K562 (cell line): ENCODE results near the gene AGPAT1. TPM values are rescaled to one million over a fixed set of nuclear protein-coding genes. Genes with fewer than 3 reads are reported as not detected.
A peak's percentile ranks its signal among the peaks of the same experiment; 100 is the strongest.
"Not testable (repeated sequence)": the region's sequence is repeated elsewhere in the genome, so short reads cannot be mapped to it uniquely, and the experiment has no call there.

Experiments
- ATAC-seq: fragments of 200-7000 bp; cut with Tn5 transposase; 3 replicates; pipeline ENCODE4 v1.9.1; 2020; ENCODE audit warnings: moderate library complexity
- BruUV-seq: library from RNA; stranded (reverse); fragments of 400-500 nt; replicated peaks from 2 replicates; lab custom pipeline; 2021; lab: Mats Ljungman, UMichigan
- CTCF ChIA-PET: fragments of 300-600 bp; formaldehyde crosslinking; extraction: SDS; loops from one replicate; lab custom pipeline; 2021; ENCODE audit warnings: low intra/inter-chr PET ratio; lab: Yijun Ruan, JAX
- POLR2A ChIA-PET: fragments of 300-600, 350-650 bp; sonication (Branson Sonifier 250); formaldehyde crosslinking; extraction: SDS; loops from one replicate; lab custom pipeline; 2021; ENCODE audit warnings: antibody characterized with exemption, inconsistent platforms; lab: Yijun Ruan, JAX
- DNase-seq, 4 experiments: peaks; one replicate each; pipeline versions ENCODE4 v3.0.0 to v3.0.0-alpha.2; 2011 to 2018; ENCODE audit warnings: low spot score in 3 of 4, mixed read lengths in 3 of 4; ENCODE audit errors: extremely low read depth in 1 of 4
- FAIRE-seq: peaks from 2 replicates; lab custom pipeline; 2011; peaks lifted over from hg19 to GRCh38; lab: Jason Lieb, UNC
- H2AFZ ChIP-seq: 2 replicates; pipeline ENCODE4 v1.6.0; 2011; ENCODE audit warnings: low read depth, low read length, control low read depth, inconsistent platforms
- H3K27ac ChIP-seq: fragments of 200-600 bp; 3 replicates; pipeline ENCODE4 v1.8.0; 2011; ENCODE audit warnings: low read depth, mild to moderate bottlenecking, control low read depth, inconsistent platforms, low read length, moderate library complexity, mixed read lengths; ENCODE audit errors: extremely low read depth
- H3K27me3 ChIP-seq, 2 experiments: fragments of 300-600 bp in 1 of 2; 2 replicates in 1 of 2; 3 replicates in 1 of 2; pipeline versions ENCODE4 v1.6.0 to v1.8.0; 2011; ENCODE audit warnings: inconsistent platforms in 2 of 2, low read length in 2 of 2, mild to moderate bottlenecking in 1 of 2, mixed read lengths in 1 of 2, moderate library complexity in 1 of 2; ENCODE audit not compliant: control insufficient read depth in 2 of 2, insufficient read depth in 2 of 2
- H3K36me3 ChIP-seq: fragments of 300-600 bp; 3 replicates; pipeline ENCODE4 v1.8.0; 2011; ENCODE audit warnings: mild to moderate bottlenecking, low read length, inconsistent platforms; ENCODE audit not compliant: control insufficient read depth, insufficient read depth
- H3K4me1 ChIP-seq, 2 experiments: fragments of 200-600 bp in 1 of 2; replicated peaks in 1 of 2; 2 replicates in 1 of 2; 3 replicates in 1 of 2; pipeline versions ENCODE4 v1.5.1 to v1.8.0; 2011; ENCODE audit warnings: inconsistent platforms in 2 of 2, low read length in 2 of 2, mild to moderate bottlenecking in 1 of 2, mixed read lengths in 1 of 2, moderate library complexity in 1 of 2; ENCODE audit not compliant: control insufficient read depth in 2 of 2, insufficient read depth in 2 of 2
- H3K4me2 ChIP-seq: 2 replicates; pipeline ENCODE4 v1.6.1; 2011; ENCODE audit warnings: low read length, control low read depth, inconsistent platforms, mixed read lengths; ENCODE audit not compliant: insufficient read depth
- H3K4me3 ChIP-seq: fragments of 200-600 bp; sonication (generic), shearing (Covaris generic); 2 replicates; pipeline ENCODE4 v1.5.1; 2016; ENCODE audit warnings: control low read depth, inconsistent platforms
- H3K79me2 ChIP-seq: fragments of 200-600 bp; 3 replicates; pipeline ENCODE4 v1.8.0; 2011; ENCODE audit warnings: low read length, inconsistent platforms; ENCODE audit not compliant: control insufficient read depth, insufficient read depth
- H3K9ac ChIP-seq, 2 experiments: 2 replicates each; pipeline versions ENCODE4 v1.6.0 to v1.6.1; 2011; ENCODE audit warnings: low read depth in 2 of 2, low read length in 2 of 2, control low read depth in 1 of 2, inconsistent platforms in 1 of 2, mild to moderate bottlenecking in 1 of 2, mixed read lengths in 1 of 2; ENCODE audit not compliant: insufficient read depth in 1 of 2
- H3K9me1 ChIP-seq: one replicate; pipeline ENCODE4 v1.6.0; 2011; ENCODE audit warnings: inconsistent platforms, mild to moderate bottlenecking, low read length, moderate library complexity; ENCODE audit not compliant: control insufficient read depth, insufficient read depth
- H3K9me3 ChIP-seq: replicated peaks from 2 replicates; pipeline ENCODE4 v1.5.1; 2011; ENCODE audit warnings: low read depth, low read length, inconsistent platforms; ENCODE audit not compliant: control insufficient read depth, insufficient read depth
- H4K20me1 ChIP-seq: replicated peaks from 2 replicates; pipeline ENCODE4 v1.6.1; 2011; ENCODE audit warnings: low read length, inconsistent platforms, mixed read lengths; ENCODE audit not compliant: control insufficient read depth, insufficient read depth
- ARHGAP35 ChIP-seq: fragments of 450-650 bp; IDR thresholded peaks from 2 replicates; pipeline ENCODE4 v1.6.1; 2018; ENCODE audit not compliant: partially characterized antibody
- EGR1 ChIP-seq: fragments of 450-650 bp; conservative IDR thresholded peaks from 2 replicates; pipeline ENCODE4 v1.6.1; 2017; ENCODE audit warnings: mild to moderate bottlenecking
- EP300 ChIP-seq: IDR thresholded peaks from 2 replicates; pipeline ENCODE4 v1.6.1; 2012; ENCODE audit warnings: low read length, improper control_type of control experiment
- HDAC1 ChIP-seq, 2 experiments: fragments of 450-650 bp; IDR thresholded peaks; 2 replicates each; pipeline ENCODE4 v1.6.1; 2016 to 2017; ENCODE audit warnings: inconsistent platforms in 1 of 2, mild to moderate bottlenecking in 1 of 2, moderate library complexity in 1 of 2
- HDGF ChIP-seq: fragments of 450-650 bp; IDR thresholded peaks from 2 replicates; pipeline ENCODE4 v1.6.1; 2016
- JUND ChIP-seq, 2 experiments: IDR thresholded peaks; 2 replicates in 1 of 2; 3 replicates in 1 of 2; pipeline ENCODE4 v1.6.1; 2011; ENCODE audit warnings: borderline replicate concordance in 2 of 2, low read depth in 2 of 2, low read length in 2 of 2, improper control_type of control experiment in 1 of 2, missing biosample characterization in 1 of 2, missing genetic modification characterization in 1 of 2, missing genetic modification reagents in 1 of 2
- NRF1 ChIP-seq, 2 experiments: fragments of 450-650 bp; IDR thresholded peaks in 1 of 2; conservative IDR thresholded peaks in 1 of 2; 2 replicates each; pipeline ENCODE4 v1.6.1; 2014; ENCODE audit warnings: mild to moderate bottlenecking in 2 of 2
- OTX1 ChIP-seq: fragments of 450-650 bp; formaldehyde crosslinking; IDR thresholded peaks from 2 replicates; pipeline ENCODE4 v1.4.0; 2022; ENCODE audit warnings: mild to moderate bottlenecking
- PHF20 ChIP-seq: fragments of 450-650 bp; IDR thresholded peaks from 2 replicates; pipeline ENCODE4 v1.6.1; 2018; ENCODE audit not compliant: partially characterized antibody
- POLR2A ChIP-seq: fragments of 450-650 bp; conservative IDR thresholded peaks from 2 replicates; pipeline ENCODE4 v1.6.1; 2016
- SRF ChIP-seq, 2 experiments: fragments of 250-450, 450-650 bp in 1 of 2; sonication (Bioruptor Pico) in 1 of 2; sonication (generic) in 1 of 2; formaldehyde crosslinking; IDR thresholded peaks; 2 replicates each; pipeline versions ENCODE4 v1.5.0 to v1.5.1; 2020 to 2022; ENCODE audit warnings: mild to moderate bottlenecking in 1 of 2, missing genetic modification reagents in 1 of 2
- SUPT5H ChIP-seq: fragments of 450-650 bp; IDR thresholded peaks from 2 replicates; pipeline ENCODE4 v1.6.1; 2016
- WGBS: fragments of 100-300 bp; shearing (Covaris generic); methylation state at CpG from one replicate; pipeline ENCODE4 v1.1.6; 2016; ENCODE audit warnings: low coverage, mixed read lengths; ENCODE audit not compliant: insufficient coverage; ENCODE audit errors: missing lambda C conversion rate; 5-methylcytosine and 5-hydroxymethylcytosine counted together
- in situ Hi-C: fragments of 300-500 bp; cut with MboI; formaldehyde crosslinking; loops from 4 replicates; pipeline ENCODE4 v1.15.0; 2018; ENCODE audit warnings: inconsistent platforms, mixed read lengths
- intact Hi-C: fragments of 100-400 bp; cut with micrococcal nuclease; formaldehyde crosslinking; loops from 2 replicates; pipeline ENCODE4 v1.14.2; 2022
- polyA plus RNA-seq, 8 experiments: library from polyadenylated mRNA; depleted of rRNA in 4 of 8; stranded (reverse) in 5 of 8; unstranded in 3 of 8; fragments of >200 nt; fragmentation: Nextera tagmentation in 2 of 8; fragmentation: Illumina TruSeq in 1 of 8; extraction: Ambion mirVana in 2 of 8; extraction: Trizol in 1 of 8; gene quantifications; 2 replicates each; pipeline versions ENCODE4 v1.2.1 to v1.2.3, GENCODE V29; 2011 to 2014; ENCODE audit warnings: inconsistent platforms in 1 of 8, missing spikeins in 1 of 8
- total RNA-seq, 7 experiments: library from RNA; depleted of rRNA in 6 of 7; stranded (reverse); fragments of >200 nt in 6 of 7; fragmentation: Illumina TruSeq in 2 of 7; extraction: Trizol in 2 of 7; gene quantifications; 2 replicates each; pipeline versions ENCODE4 v1.2.1 to v1.2.3, GENCODE V29; 2011 to 2021; ENCODE audit warnings: low replicate concordance in 1 of 7
- TF ChIP-seq, protein P1 (sequence below): fragments of 450-650 bp; IDR thresholded peaks from 2 replicates; pipeline ENCODE4 v1.6.1; 2016
- TF ChIP-seq, protein P2 (sequence below), 2 experiments: fragments of 450-650 bp; IDR thresholded peaks; 2 replicates each; pipeline ENCODE4 v1.6.1; 2016
- TF ChIP-seq, protein P3 (sequence below): fragments of 200-800 bp; sonication (Bioruptor generic); IDR thresholded peaks from 2 replicates; pipeline ENCODE4 v1.6.1; 2017; ENCODE audit warnings: missing genetic modification characterization, missing compliant biosample characterization
- TF ChIP-seq, protein P4 (sequence below): fragments of 450-650 bp; IDR thresholded peaks from 2 replicates; pipeline ENCODE4 v1.6.1; 2016; ENCODE audit warnings: borderline replicate concordance

The AGPAT1 gene
- total and polyA plus RNA-seq, 9 of the 15 experiments (the other 6 are each of a cell fraction or from before 2014, with no cell fraction given), result 37.9 to 176 (median 69.4) TPM

DNA sequence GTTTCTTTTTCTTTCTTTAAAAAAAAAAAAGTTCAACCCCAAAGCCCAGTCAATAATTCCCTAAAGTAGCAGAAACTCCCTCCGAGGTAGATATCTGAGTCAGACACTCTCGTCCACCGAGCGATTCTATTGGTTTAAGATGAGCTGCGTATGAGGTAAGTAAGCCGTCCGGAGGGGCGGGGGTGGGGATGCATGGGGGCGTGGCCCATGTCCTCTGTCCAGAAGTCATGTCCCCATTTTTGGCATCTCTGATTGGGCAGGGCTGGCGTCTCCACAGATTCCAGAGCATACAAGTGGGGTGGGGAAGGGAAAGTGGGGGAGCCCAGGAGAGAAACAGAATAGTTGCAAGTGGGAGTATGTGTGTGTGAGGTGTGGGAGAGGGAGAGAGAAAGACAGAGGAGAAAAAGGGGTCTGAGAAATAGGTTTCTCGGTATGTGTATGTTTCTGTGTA is 9.8 kb upstream of the AGPAT1 start:
- H2AFZ ChIP-seq; H3K9me3 ChIP-seq; H3K4me3 ChIP-seq; in situ Hi-C loops; intact Hi-C loops; H4K20me1 ChIP-seq; H3K27me3 ChIP-seq; BruUV-seq; H3K9me1 ChIP-seq; CTCF ChIA-PET; TF ChIP-seq JUND (tag; IDR thresholded peaks at IDR 0.05; ENCODE audit: borderline replicate concordance, low read depth, low read length): not testable (repeated sequence)
- POLR2A ChIA-PET, result interaction anchor here (0.6 to 1.0 kb wide), 2 partner anchors 10 to 217 kb away, joined by 3 read pairs; partner anchors contain the start of gene AGPAT1
- FAIRE-seq (peak; percentile 98), ATAC-seq (peak; percentile 81), DNase-seq (peak; percentile 71 to 97 (median 82))
- H3K36me3 ChIP-seq, result peaks cover 70% of the 10 kb centered on the region; the same call in 2 of the 3 replicates
- H3K9ac ChIP-seq, result peak overlapping the region in 1 of 2 experiments; percentile 42; a peak in 3 of 4 replicates
- H3K79me2 ChIP-seq, result peaks cover 60% of the 10 kb centered on the region
- WGBS, result 7% methylated on average over 11 of the region's 11 CpGs
- H3K4me1 ChIP-seq, result peaks cover 60 to 75% of the 10 kb centered on the region in 2 experiments
- peak overlapping the region; percentile 26; the same call in 1 of the 2 replicates for H3K4me2 ChIP-seq
- H3K27ac ChIP-seq, result peak overlapping the region; percentile 68
- TF ChIP-seq NRF1 (conservative IDR thresholded peaks at IDR 0.05 in 1 of 2, IDR thresholded peaks at IDR 0.05 in 1 of 2) (peak; percentile 47 to 53; a peak in 3 of 4 replicates), OTX1 (peak; percentile 87), ARHGAP35 (peak; percentile 77), JUND (IDR thresholded peaks at IDR 0.05; ENCODE audit: borderline replicate concordance, low read depth, low read length) (peak; percentile 34; the same call in 1 of the 2 replicates), SRF (CRISPR knock-in tag; IDR thresholded peaks at IDR 0.05) (0 out of 4 replicates have a peak, but pooled peaks of 1 of the 2 experiments have one; percentile 38), PHF20 (peak; percentile 30), HDGF (peak; percentile 75; the same call in 1 of the 2 replicates), EP300 (peak; percentile 14; the same call in 1 of the 2 replicates), HDAC1 (IDR thresholded peaks at IDR 0.05) (0 out of 4 replicates have a peak, but pooled peaks of 1 of the 2 experiments have one; percentile 38), POLR2A (peak; percentile 68), EGR1 (peak; percentile 62), SUPT5H (peak; percentile 70)
- TF ChIP-seq, protein P1, sequence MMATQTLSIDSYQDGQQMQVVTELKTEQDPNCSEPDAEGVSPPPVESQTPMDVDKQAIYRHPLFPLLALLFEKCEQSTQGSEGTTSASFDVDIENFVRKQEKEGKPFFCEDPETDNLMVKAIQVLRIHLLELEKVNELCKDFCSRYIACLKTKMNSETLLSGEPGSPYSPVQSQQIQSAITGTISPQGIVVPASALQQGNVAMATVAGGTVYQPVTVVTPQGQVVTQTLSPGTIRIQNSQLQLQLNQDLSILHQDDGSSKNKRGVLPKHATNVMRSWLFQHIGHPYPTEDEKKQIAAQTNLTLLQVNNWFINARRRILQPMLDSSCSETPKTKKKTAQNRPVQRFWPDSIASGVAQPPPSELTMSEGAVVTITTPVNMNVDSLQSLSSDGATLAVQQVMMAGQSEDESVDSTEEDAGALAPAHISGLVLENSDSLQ, result peak; percentile 30; the same call in 1 of the 2 replicates
- TF ChIP-seq, protein P2, sequence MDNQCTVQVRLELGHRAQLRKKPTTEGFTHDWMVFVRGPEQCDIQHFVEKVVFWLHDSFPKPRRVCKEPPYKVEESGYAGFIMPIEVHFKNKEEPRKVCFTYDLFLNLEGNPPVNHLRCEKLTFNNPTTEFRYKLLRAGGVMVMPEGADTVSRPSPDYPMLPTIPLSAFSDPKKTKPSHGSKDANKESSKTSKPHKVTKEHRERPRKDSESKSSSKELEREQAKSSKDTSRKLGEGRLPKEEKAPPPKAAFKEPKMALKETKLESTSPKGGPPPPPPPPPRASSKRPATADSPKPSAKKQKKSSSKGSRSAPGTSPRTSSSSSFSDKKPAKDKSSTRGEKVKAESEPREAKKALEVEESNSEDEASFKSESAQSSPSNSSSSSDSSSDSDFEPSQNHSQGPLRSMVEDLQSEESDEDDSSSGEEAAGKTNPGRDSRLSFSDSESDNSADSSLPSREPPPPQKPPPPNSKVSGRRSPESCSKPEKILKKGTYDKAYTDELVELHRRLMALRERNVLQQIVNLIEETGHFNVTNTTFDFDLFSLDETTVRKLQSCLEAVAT (IDR thresholded peaks at IDR 0.05), result 0 out of 4 replicates have a peak, but pooled peaks of 1 of the 2 experiments have one; percentile 20
- TF ChIP-seq, protein P3, sequence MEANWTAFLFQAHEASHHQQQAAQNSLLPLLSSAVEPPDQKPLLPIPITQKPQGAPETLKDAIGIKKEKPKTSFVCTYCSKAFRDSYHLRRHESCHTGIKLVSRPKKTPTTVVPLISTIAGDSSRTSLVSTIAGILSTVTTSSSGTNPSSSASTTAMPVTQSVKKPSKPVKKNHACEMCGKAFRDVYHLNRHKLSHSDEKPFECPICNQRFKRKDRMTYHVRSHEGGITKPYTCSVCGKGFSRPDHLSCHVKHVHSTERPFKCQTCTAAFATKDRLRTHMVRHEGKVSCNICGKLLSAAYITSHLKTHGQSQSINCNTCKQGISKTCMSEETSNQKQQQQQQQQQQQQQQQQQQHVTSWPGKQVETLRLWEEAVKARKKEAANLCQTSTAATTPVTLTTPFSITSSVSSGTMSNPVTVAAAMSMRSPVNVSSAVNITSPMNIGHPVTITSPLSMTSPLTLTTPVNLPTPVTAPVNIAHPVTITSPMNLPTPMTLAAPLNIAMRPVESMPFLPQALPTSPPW (CRISPR knock-in tag), result peak; percentile 64
- TF ChIP-seq, protein P4, sequence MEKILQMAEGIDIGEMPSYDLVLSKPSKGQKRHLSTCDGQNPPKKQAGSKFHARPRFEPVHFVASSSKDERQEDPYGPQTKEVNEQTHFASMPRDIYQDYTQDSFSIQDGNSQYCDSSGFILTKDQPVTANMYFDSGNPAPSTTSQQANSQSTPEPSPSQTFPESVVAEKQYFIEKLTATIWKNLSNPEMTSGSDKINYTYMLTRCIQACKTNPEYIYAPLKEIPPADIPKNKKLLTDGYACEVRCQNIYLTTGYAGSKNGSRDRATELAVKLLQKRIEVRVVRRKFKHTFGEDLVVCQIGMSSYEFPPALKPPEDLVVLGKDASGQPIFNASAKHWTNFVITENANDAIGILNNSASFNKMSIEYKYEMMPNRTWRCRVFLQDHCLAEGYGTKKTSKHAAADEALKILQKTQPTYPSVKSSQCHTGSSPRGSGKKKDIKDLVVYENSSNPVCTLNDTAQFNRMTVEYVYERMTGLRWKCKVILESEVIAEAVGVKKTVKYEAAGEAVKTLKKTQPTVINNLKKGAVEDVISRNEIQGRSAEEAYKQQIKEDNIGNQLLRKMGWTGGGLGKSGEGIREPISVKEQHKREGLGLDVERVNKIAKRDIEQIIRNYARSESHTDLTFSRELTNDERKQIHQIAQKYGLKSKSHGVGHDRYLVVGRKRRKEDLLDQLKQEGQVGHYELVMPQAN, result 0 out of 2 replicates have a peak, but pooled peaks have one; percentile 24
